GM21526 (cell line): ENCODE results near the gene ANK2.

ENCODE experiments used
- ATAC-seq: cut with Tn5 transposase; IDR thresholded peaks from one replicate; pipeline ENCODE4 v1.9.1; 2021; ENCODE audit warnings: moderate library complexity; ENCODE audit not compliant: unreplicated experiment, low FRiP score

The ANK2 gene

DNA sequence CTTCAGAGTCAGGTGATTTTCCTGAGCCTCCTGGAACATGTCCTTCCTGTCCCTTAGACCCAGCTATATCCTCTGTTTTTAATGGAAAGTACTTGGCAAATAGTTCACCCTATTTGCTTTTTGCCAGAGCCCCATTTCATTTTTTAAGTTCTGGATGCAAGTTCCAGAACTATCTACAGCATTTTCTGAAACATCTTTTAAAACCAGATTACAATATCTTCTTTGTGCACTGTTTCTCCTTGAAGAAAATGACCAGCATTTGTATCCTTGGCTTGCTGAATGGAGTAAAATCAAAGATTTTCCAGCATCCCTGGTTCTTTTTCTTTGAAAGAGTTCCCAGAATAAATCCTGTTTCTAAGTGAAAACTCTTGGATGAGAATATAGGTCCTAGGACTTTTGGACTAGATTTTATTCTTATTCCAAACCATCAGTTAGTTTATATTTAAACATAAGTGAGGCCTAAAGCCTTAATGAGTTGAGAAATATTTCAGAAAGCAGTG lies 224.3 kb downstream of the ANK2 start:
- no peak for ATAC-seq

DNA sequence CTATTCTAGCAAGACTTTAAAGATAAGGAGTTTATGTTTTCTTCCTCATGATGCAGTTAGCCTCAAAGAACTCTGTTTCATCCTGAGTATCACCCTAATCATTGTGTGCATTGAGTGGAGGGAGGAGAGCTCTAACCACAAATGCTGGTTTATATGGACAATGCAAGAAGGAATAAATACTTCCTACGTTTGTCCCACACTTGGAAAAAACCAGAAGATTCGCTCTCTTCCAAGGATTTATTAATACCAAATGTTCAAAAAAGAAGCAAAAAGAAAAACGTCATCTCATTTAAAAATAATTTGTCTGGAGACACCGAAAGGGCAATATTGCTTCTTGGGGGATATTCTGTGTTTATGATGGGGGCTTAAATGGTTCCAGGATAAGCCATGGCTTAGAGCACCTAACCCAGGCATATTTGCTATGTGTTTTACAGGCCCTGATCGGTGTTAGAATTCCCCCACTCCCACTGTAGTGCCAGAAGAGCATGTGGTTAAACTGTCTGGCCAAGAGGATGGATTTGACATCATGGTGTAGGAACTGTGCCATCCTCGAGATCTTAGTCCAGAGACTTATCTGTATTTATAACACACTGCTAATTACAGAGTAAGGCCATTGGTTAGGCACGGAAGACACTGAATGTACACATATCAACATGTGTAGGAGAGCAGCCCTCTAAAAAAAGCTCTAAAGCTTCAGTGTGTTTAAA lies 227.2 kb downstream of the ANK2 start:
- no peak for ATAC-seq

DNA sequence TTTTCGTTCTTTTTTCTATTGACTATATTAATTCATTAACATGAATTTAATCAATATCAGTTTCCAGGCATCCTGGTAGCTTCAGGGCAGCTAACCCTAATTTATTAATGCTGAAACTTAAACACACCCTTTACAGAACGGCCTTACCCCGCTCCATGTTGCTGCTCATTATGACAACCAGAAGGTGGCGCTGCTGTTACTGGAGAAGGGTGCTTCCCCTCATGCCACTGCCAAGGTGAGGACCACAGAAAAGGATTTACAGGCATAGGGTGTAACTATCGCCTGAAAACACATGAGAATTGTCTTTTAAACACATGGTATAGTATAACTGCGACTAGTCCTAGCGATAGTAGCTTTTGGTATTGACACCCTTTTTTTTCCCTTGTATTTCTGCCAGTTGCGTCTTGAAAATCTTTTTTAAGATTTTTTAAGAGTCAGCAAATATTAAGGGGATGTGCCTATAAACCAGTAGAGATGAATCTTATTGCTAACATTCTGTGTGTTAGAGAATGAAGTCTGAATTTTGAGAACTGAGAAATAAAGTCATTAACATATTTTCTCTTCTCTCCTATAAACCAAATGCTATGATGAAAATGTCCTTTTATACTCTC lies 229.0 kb downstream of the ANK2 start:
- ATAC-seq, result peak; percentile 95

DNA sequence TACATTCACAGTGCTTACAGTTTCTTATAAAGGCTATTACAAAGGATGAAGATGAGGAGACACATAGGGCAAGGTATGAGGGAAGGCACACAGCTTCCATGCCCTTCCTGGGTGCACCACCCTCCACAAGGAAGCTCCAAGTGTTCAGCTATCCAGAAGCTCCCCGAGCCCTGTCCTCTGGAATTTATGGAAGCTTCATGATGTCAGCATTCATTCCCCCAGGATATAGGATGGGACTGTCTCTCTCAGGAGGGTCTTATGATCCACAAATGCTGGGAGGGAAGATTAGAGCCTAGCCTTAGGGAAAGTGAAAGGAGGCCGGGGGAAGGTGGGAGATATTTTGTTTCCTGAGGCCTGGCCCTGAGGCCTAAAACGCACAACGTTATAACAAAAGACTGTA lies 236.0 kb downstream of the ANK2 start:
- ATAC-seq, result no peak

DNA sequence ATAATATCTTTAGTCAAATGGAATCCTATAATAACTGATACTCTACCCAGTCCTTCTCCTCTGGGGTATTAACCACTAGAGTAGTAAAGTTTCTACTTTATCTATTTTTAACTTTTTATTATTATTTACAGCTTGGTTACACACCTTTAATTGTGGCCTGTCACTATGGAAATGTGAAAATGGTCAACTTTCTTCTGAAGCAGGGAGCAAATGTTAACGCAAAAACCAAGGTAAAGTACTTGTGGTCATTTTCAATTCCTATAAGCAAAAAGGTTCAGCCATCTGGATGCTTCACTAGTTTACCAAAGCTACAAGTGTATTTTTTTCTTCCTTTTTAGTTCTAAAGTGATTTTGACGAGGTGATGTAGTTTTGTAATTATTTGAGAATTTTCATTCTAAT lies 238.8 kb downstream of the ANK2 start:
- no peak for ATAC-seq

DNA sequence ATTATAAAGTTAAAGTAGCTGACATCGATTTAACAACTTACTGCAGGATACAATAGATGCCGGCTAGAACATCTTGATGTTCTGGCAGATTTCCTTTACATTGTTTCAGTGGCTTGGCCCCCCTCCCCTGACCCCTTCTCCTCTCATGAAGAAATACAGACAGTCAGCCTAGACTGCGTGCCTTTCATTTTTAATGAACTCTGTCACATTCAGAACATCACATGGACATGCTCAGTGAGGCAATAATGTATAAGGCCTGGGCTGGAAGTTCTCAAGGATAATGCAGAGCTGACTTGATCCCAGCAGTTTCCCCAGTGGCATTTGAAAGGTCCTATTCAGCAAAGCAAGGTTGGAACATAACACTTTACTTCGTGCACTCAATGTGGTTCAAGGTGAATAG lies 239.2 kb downstream of the ANK2 start:
- ATAC-seq, result no peak

DNA sequence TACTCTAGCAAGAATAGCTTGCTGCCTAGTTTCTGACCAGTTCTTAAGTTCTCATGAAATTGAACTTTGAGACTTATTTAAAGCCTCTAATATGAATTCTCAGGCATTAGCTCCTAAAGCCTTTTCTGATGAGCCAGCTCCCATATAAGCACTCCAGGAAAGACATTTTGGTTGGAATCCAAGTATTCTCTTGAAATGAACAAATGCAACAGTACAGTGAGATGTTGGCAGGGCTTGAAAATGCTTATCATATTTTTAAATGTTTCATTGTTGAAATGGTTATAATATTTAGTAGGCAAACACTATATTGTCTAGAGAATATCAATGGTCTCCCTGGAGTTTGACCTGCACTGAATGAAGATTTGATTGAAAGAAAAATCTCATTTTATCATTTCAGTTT lies 240.3 kb downstream of the ANK2 start:
- ATAC-seq, result no peak

DNA sequence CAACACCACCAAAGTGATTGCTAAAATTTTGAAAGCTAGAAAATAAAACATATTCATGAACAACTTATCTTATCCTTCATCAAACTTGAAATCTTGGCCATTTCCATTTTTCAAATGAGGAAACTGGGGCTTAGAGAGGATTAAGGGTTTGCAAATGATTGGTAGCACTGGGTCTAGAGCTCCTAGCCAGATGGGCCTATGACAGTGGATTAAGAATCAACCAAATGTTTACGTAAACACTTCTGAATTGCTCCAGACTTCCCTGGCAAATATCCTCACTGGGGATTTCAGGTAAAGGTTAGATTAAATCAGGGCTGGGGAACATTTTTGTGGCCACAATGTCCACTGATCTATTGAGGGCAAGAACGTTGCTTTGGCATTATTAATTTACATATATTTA lies 241.2 kb downstream of the ANK2 start:
- no peak for ATAC-seq

DNA sequence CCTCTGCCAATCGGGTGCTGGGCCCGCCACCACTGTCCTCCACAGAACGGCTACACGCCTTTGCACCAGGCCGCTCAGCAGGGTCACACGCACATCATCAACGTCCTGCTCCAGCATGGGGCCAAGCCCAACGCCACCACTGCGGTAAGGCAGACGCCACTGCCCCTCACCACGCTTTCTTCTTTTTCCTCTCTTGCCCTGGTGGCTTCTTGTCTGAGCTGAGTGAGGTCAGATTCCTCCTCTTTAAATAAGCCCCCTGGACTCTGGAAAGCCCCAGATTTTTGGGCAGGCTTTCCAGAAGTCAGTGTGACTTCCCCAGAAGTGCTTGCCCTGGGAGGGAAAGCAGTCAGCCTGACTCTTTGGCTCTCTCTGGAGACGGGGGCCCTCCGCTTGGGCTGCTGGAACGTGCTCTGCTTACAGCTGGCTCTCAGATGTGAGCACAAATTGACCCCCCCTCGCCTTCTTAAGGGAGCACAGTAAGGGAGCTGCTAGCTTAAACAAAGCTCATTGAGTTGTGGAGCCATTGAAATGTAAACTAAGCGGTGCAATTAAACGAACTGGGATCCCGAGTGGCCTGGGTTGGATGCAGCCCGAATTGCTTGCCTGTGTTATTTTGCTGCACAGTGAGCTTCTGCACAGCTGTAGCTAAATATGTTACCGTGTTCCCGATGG lies 243.1 kb downstream of the ANK2 start:
- no peak for ATAC-seq

DNA sequence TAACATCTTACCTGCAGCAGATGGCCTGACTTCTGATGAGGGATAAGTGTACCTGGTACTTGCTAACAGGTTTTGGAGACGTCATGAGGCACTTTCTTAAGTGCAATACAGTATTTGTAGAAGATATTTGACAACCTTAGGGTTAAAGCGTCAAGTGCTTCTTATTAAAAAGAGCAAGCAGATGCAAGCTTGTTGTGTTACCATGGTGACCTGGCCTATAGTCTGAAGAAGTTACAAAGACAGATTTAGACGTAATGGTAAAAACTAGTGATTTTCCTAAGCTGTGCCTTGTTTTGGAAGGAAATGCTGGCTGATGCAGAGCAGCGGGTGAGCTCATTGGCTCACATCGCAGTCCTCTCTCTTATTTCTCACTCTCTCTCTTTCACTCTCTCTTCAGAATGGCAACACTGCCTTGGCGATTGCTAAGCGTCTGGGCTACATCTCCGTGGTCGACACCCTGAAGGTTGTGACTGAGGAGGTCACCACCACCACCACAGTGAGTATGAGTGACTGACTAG lies 243.6 kb downstream of the ANK2 start:
- no peak for ATAC-seq

DNA sequence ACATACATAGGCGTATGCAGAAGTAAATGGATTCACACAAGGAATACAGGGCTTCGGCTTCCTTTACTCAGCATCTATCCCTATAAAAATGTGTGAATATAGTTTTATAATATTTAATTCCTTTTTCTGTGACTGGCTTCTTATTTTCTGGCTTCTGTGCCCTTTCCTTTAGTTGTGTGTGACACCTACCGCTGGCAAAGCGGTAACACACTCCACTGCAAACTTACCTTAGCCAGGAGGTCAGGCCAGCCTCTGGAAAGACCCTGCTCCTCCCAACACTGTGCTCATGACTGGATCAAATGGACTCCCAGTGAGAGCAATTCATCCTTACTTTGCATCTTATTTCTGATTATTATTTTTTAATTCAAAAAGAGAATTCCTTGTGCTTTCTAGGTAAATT lies 244.2 kb downstream of the ANK2 start:
- no peak for ATAC-seq

DNA sequence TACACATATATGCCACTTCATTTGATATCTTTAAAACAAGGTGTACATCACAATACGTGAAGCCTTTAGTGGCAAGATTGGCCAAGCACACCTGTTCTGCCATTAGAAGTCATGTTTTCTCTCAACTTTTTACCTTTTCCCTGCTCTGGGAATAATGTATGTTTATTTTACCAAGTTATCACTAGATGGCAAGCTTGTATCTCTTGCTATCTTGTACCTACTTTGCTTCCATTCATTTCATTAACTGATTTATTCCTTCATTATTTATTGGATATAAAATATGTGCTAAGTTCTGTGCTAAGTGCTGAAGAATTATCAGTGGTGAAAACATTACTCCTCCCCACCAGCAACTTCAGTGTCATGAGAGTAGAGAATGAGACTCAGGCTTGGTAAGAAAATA lies 245.5 kb downstream of the ANK2 start:
- ATAC-seq, result no peak

DNA sequence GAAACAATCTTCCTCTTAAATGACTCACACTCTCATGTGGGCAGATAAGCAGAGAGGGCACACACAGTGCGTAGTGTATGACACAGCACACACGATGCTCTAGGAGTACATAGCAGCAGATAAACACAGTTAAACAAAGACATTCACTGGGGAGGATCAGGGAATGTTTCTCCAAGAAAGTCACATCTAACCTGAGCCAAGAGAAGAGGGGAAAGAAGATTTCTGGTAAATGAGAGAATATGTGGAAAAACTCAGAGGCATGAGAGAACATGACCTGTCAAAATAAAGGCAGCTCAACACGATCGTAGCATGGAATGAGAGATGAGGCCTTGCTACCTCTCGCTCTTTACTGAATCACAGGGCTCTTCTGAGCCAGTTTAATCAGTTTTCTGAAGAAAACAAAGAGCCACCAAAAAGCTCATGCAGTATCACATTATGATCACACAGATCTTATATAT lies 251.0 kb downstream of the ANK2 start:
- no peak for ATAC-seq

DNA sequence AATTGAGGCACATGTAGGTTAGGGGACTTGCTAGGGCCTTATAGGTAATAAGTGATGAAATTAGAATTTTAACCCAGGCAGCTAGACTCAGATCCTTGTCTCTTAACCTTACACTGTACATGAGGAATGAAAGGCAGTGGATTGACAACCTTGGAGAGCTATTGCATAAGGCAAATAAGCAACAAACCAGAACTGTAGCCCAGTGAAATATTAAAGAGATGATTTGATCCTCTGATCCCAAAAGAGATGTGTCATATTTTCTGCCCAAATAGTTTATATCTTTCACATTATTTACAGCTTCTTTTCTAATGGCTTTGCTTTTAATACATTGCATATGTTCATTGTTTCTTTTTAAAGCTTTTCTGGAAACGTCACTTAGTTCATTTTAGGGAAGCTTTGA lies 252.6 kb downstream of the ANK2 start:
- no peak for ATAC-seq

DNA sequence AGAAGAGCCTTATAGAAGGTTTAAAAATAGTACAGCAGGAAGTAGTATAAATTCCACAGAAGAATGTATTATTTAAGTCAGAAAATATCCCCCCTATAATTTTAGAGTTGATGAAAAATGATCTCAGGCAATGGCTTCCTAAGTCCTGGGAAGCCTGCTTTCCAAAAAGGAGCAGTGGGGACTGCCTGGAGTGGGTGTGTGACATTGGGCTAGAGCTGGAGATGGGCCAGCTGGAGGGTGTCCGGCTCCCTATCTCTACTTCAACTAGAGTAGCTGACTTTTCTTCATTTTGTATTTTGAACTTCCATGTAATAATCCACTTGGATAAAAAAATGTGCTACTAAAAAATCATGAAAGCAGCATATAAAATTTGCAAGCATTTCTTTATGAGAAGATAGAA lies 253.9 kb downstream of the ANK2 start:
- no peak for ATAC-seq

DNA sequence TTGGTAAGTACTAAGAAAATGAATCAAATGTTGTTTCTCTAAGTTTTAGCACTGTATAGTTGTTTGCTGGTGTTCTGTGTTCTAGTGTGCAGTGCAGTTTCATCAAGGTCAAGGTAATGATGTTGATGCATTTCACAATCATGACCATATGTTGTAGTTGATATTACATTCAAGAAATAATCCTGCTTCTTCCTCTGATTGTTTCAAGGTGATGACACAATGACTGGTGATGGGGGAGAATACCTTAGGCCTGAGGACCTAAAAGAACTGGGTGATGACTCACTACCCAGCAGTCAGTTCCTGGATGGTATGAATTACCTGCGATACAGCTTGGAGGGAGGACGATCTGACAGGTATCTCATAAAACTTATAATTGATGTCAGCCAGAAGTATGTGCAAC lies 261.6 kb downstream of the ANK2 start:
- no peak for ATAC-seq

DNA sequence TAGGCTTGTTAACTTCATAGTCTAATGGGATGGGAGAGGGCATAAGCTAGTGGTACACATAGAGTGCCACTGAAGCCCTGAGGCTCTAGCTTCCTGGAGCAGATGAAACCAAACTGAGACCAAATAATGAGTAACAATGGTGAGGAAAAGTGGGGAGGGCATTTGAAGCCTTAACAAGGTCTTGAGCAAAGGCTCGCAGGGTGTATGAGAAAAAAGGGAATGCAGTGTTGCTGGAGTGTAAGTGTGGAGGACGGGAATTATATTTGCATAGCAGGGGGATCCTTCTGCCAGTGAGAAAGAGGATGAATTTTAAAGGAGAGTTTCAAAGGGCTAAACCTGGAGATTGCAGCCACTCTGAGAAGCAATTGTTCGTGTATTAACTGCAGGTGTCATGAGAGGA lies 263.1 kb downstream of the ANK2 start:
- no peak for ATAC-seq

DNA sequence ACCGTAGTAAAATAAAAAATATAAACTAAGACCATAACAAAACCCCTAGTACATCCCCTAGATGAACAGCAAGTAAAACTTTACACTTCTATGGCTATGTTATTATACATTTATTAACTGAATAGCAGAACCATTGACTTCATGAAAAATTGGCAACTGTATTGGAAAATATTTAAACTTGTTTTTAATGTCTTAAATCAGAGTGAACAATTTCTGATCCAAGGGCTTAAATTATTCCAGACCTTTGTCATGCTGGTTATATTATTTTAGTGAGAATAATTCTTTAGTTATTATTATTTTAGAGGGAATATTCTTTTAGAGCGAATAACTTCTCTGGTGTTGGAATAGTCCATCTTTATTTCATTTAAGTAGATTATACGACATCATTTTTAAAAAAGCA lies 265.0 kb downstream of the ANK2 start:
- no peak for ATAC-seq

DNA sequence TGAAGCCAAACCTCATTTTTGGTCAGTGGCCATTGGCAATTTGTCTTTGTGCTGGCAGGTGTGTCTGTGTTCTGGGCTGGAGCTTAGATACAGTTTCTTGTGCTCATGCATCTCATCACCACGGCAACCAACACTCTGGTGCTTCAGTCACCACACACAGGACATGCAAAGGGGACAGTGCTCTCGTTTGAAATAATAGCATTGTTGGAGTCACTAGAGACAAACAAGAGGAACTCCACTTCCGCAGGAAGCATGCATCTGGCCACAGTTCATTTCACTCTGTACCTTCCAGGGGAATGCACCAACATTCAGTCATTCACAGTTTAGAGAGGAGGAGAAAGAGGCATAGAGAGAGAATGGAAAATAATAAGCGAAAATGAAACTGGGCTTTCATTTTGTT lies 267.4 kb downstream of the ANK2 start:
- ATAC-seq, result peak; percentile 95

DNA sequence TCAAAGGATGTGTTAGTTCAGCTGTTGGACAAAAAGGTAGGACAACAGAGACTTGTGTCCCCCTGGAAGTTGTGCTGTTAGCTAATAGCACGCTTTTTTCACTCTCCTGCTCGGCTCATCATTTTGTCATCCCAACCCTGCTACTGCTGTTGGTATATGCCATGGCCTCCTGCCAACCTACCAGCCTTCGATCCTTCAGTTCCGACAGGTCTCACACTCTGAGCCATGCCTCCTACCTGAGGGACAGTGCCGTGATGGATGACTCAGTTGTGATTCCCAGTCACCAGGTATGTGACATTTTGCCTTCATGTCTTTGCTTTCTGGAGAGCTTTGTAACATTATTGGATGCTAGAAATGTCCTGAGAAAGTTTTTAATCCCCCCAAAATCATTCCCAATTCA lies 268.1 kb downstream of the ANK2 start:
- no peak for ATAC-seq

DNA sequence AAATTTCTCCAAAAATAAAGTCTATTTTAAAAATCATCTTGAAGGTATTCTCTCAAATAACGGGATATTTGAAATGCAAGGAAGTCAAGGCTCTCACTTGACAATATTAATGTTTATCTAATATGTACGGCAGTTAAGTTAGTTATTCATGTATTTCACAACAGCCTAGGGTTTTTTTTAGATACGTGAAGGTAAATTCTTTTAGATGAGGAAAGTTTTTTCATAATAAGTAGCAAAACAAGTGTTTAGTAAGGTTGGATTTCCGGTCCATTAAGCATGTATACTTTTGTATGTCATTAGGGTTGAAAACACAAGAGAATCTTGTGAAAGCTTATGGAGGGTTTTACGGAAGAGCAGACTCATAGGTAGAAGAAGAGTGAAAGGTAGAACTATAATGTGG lies 273.3 kb downstream of the ANK2 start:
- ATAC-seq, result no peak
